OCI-LY3 (cell line): ENCODE data around the gene SBK3.

Experiments
- H2AFZ ChIP-seq: fragments of 200-600, 300-600 bp; shearing (Covaris generic); 2 replicates; pipeline ENCODE4 v1.6.0; 2014; ENCODE audit warnings: antibody characterized with exemption, low read depth, low read length
- H3K27ac ChIP-seq: fragments of 200-600, 300-600 bp; sonication (generic); 2 replicates; pipeline ENCODE4 v1.5.1; 2014; ENCODE audit warnings: mild to moderate bottlenecking, low read length, moderate library complexity, mixed read lengths
- H3K27me3 ChIP-seq: fragments of 200-600, 300-600 bp; sonication (generic); 2 replicates; pipeline ENCODE4 v1.6.1; 2014; ENCODE audit warnings: low read depth, low read length, mixed read lengths
- H3K36me3 ChIP-seq: fragments of 200-600, 300-600 bp; sonication (generic); replicated peaks from 2 replicates; pipeline ENCODE3; 2014; ENCODE audit warnings: low read depth, low read length, mixed read lengths
- H3K4me1 ChIP-seq: fragments of 300-600, 200-600 bp; sonication (generic); 2 replicates; pipeline ENCODE4 v1.6.1; 2014; ENCODE audit warnings: low read length, mixed read lengths
- H3K4me2 ChIP-seq: fragments of 200-600, 300-600 bp; sonication (generic); 2 replicates; pipeline ENCODE4 v1.6.1; 2014; ENCODE audit warnings: low read length, mixed read lengths
- H3K4me3 ChIP-seq: fragments of 300-600, 200-600 bp; sonication (generic); 2 replicates; pipeline ENCODE4 v1.5.1; 2014; ENCODE audit warnings: antibody characterized with exemption, mild to moderate bottlenecking, low read length, moderate library complexity
- H3K79me2 ChIP-seq: fragments of 300-600, 200-600 bp; shearing (Covaris generic); 2 replicates; pipeline ENCODE4 v1.6.1; 2014; ENCODE audit warnings: mild to moderate bottlenecking, low read length, mixed read lengths
- H3K9ac ChIP-seq: fragments of 300-600, 200-600 bp; shearing (Covaris generic); 2 replicates; pipeline ENCODE4 v1.6.0; 2014; ENCODE audit warnings: mild to moderate bottlenecking, low read length, moderate library complexity
- H3K9me3 ChIP-seq: fragments of 200-600, 300-600 bp; shearing (Covaris generic); 2 replicates; pipeline ENCODE4 v1.6.1; 2014; ENCODE audit warnings: low read length, mixed read lengths; ENCODE audit not compliant: insufficient read depth
- H4K20me1 ChIP-seq: fragments of 200-600, 300-600 bp; sonication (generic); 2 replicates; pipeline ENCODE4 v1.6.1; 2016; ENCODE audit warnings: low read length, mixed read lengths; ENCODE audit not compliant: insufficient read depth
- EZH2phosphoT487 ChIP-seq: fragments of 200-600 bp; shearing (Covaris generic); IDR thresholded peaks from 2 replicates; pipeline ENCODE4 v1.6.1; 2018; ENCODE audit warnings: antibody characterized with exemption, mixed run types, low read depth
- TF ChIP-seq, protein P1 (sequence below): fragments of 200-600, 300-600 bp; sonication (generic); IDR thresholded peaks from 2 replicates; pipeline ENCODE4 v1.5.1; 2014; ENCODE audit warnings: antibody characterized with exemption, low read length, low read depth

Gene SBK3

DNA sequence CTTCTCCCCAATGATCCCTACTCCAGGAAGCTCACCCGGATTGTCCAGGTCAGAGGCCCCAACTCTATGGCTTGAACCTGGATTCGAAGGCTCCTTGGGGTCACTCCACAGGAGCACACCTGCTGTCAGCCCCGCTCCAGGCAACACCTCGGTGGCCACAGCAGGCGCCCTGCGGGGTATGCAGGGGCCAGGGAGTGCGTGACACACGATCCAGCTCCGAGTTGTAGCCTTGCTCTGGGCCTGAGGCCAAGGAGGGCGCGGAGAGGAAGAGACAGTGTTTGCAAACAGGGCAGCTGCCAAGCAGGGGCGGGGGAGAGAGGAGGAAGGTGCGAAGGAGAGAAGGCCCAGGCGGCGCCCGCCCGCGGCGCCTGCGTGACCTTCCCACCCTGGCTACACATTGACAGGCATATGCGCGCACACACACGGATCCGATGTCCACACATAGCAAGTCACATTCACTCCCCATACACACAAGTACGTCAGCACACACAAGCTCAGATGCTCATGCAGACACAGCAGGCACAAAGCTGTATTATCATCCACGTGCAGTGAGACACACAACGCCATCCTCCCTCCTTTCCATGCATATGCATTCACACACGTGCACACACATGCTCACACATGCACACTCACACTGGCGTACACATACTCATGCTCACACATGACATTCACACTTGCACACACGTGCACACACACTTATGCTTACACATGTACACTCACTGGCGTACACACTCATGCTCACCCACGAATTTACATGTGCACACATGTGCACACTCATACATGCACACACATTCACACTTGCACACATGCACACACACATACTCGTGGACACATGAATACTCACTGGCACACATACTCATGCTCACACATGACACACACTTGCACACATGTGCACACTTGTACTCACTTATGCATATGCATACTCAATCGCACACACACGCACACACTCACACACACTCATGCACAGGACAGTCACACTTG is 18.8 kb downstream of the SBK3 start:
- Histone ChIP-seq H3K27me3 (peaks cover 3% of the 10 kb centered on the region; the same call in 1 of the 2 replicates), H3K4me2 (no peak overlapping the region), H4K20me1 (no peaks in the 10 kb centered on the region), H3K36me3 (no peaks in the 10 kb centered on the region), H3K9me3 (no peaks in the 10 kb centered on the region), H3K4me1 (no peaks in the 10 kb centered on the region), H3K79me2 (no peaks in the 10 kb centered on the region), H3K27ac (no peak overlapping the region), H3K4me3 (no peak overlapping the region), H3K9ac (no peak overlapping the region), H2AFZ (no peak overlapping the region)
- TF ChIP-seq EZH2phosphoT487, result no peak
- TF ChIP-seq, protein P1, sequence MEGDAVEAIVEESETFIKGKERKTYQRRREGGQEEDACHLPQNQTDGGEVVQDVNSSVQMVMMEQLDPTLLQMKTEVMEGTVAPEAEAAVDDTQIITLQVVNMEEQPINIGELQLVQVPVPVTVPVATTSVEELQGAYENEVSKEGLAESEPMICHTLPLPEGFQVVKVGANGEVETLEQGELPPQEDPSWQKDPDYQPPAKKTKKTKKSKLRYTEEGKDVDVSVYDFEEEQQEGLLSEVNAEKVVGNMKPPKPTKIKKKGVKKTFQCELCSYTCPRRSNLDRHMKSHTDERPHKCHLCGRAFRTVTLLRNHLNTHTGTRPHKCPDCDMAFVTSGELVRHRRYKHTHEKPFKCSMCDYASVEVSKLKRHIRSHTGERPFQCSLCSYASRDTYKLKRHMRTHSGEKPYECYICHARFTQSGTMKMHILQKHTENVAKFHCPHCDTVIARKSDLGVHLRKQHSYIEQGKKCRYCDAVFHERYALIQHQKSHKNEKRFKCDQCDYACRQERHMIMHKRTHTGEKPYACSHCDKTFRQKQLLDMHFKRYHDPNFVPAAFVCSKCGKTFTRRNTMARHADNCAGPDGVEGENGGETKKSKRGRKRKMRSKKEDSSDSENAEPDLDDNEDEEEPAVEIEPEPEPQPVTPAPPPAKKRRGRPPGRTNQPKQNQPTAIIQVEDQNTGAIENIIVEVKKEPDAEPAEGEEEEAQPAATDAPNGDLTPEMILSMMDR, result no peak

DNA sequence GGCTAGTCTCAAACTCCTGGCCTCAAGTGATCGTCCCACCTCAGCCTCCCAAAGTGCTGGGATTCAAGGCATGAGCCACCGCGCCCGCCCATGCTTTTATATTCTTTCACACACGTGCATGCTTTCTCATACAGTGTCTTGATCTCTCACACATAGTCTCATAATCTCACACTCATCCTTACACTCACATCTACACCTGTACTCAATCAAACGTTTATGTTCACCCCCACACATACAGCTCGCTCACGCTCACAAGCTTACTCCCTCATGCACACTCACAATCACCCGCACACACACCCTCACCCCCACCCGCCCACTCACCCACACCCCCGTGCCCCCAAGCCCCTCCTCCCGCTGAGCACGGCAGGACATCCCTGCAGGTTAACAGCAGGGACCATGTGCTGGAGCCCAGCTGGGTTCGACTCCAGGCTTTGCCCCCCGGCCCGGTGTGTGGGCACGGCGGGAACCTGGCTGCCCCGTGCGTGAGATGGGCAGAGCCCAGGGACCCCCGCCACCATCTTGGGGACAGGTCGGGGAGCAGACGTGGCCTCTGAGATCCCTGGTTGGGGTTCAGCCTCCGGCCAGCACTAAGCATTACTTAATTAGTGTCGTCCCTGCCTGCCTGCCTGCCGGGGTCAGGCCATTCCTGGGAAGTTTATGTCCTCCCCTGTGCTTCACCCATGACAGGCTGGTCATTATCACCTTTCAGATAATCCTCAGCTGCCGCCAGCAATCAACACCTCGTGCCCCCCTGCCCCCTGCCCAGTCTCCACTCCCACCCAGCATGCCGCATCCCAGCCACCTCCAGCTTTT is 19.8 kb downstream of the SBK3 start:
- Histone ChIP-seq H2AFZ (no peak overlapping the region), H3K4me2 (no peak overlapping the region), H3K9me3 (no peaks in the 10 kb centered on the region), H3K27me3 (peaks cover 3% of the 10 kb centered on the region; the same call in 1 of the 2 replicates), H3K27ac (no peak overlapping the region), H3K9ac (no peak overlapping the region), H3K36me3 (no peaks in the 10 kb centered on the region), H3K4me3 (no peak overlapping the region), H3K79me2 (no peaks in the 10 kb centered on the region), H3K4me1 (no peaks in the 10 kb centered on the region), H4K20me1 (no peaks in the 10 kb centered on the region)
- TF ChIP-seq, protein P1, result no peak
- no peak for TF ChIP-seq EZH2phosphoT487

GRCh38 chr19:55520691-55521292 is 24.6 kb downstream of the SBK3 start:
- Histone ChIP-seq H3K36me3 (no peaks in the 10 kb centered on the region), H3K4me1 (peaks cover 4% of the 10 kb centered on the region), H3K4me2 (no peak overlapping the region), H3K27ac (no peak overlapping the region), H4K20me1 (no peaks in the 10 kb centered on the region), H2AFZ (no peak overlapping the region), H3K79me2 (no peaks in the 10 kb centered on the region), H3K9ac (no peak overlapping the region), H3K9me3 (no peaks in the 10 kb centered on the region), H3K4me3 (no peak overlapping the region), H3K27me3 (peaks cover 3% of the 10 kb centered on the region; the same call in 1 of the 2 replicates)
- TF ChIP-seq, protein P1, result no peak
- no peak for TF ChIP-seq EZH2phosphoT487
